Subcutaneous abdominal adipose tissue (tissue), 5 donors: ENCODE measurements around the gene PPP2CA.
"Not testable (repeated sequence)": the region's sequence is repeated elsewhere in the genome, so short reads cannot be mapped to it uniquely, and the experiment has no call there.

Source experiments
- H3K27ac ChIP-seq: one replicate; pipeline ENCODE4 v1.7.0; 2013; ENCODE audit warnings: low read depth, mild to moderate bottlenecking, inconsistent platforms, low read length, moderate library complexity
- H3K27me3 ChIP-seq, 5 donors: one replicate each; pipeline ENCODE4 v1.7.0; 2013; ENCODE audit warnings: low read length in 5 of 5, inconsistent platforms in 1 of 5; ENCODE audit not compliant: control insufficient read depth in 5 of 5, insufficient read depth in 4 of 5
- H3K36me3 ChIP-seq, 5 donors: one replicate each; pipeline ENCODE4 v1.7.0; 2013; ENCODE audit warnings: low read length in 5 of 5; ENCODE audit not compliant: control insufficient read depth in 5 of 5, insufficient read depth in 5 of 5
- H3K4me1 ChIP-seq, 5 donors: one replicate each; pipeline ENCODE4 v1.7.0; 2013; ENCODE audit warnings: low read length in 5 of 5, mild to moderate bottlenecking in 3 of 5, moderate library complexity in 1 of 5; ENCODE audit not compliant: control insufficient read depth in 5 of 5, insufficient read depth in 5 of 5
- H3K4me3 ChIP-seq, 5 donors: one replicate each; pipeline ENCODE4 v1.7.0; 2013; ENCODE audit warnings: low read length in 5 of 5, low read depth in 1 of 5
- H3K9ac ChIP-seq, 5 donors: one replicate each; pipeline ENCODE4 v1.7.0; 2013; ENCODE audit warnings: low read length in 5 of 5, mild to moderate bottlenecking in 4 of 5, moderate library complexity in 3 of 5
- H3K9me3 ChIP-seq, 5 donors: one replicate each; pipeline ENCODE4 v1.7.0; 2013; ENCODE audit warnings: low read length in 5 of 5; ENCODE audit not compliant: control insufficient read depth in 5 of 5
- donor health status: healthy.
- donor health status: healthy.
- donor health status: healthy.
- donor health status: healthy.
- donor health status: healthy.

The PPP2CA gene

DNA sequence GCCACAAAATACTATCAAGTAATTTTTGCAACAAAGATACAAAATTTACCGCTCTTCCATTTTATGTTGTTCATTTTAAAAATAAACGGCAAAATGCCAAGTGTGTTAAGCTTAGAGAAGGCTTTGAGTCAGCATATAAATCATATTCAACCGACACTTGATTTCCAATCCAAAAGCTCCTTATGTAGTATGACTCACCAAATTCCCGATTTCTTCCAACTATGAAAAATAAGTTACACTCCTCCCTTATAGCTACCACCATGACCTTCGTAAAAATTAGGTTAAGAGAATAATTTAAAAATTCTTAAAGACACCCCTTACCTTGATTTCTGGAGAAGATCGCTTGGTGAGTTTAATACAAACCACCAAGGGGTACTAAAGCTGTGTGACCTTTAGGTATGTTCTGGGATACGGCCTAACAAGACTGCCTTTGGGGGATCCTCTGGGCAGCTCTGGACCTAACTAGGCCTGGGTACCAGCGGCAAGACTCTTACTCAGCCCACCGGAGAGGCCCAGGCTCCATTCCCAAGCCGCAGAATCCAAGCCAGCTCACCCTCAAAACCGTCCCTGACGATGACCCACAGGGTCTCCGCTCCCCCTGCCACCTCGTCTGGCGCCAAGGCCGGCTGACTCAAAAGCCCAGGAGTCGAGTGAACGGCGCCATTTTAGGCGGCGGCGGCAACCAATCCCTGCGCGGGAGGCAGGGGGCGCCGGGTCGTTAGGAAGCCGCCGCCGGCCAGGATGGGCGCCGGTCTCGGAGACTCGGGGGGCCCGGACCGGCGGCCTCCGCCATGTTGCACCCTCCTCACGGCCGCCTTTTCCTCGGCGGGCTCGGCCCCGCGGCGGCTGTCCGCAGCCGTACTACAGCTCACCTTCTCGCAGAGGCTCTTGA lies 739 bp downstream of the PPP2CA start:
- no peaks in the 10 kb centered on the region for H3K9me3 ChIP-seq
- H3K4me1 ChIP-seq, result peaks cover 2 to 50% (median 42%) of the 10 kb centered on the region in 5 donors
- H3K36me3 ChIP-seq, result peaks cover 3 to 6% (median 4%) of the 10 kb centered on the region in 5 donors
- H3K27me3 ChIP-seq, result no peaks in the 10 kb centered on the region
- peak overlapping the region; percentile 100 for H3K27ac ChIP-seq
- peak overlapping the region; percentile 98 to 100 (median 100) for H3K9ac ChIP-seq
- H3K4me3 ChIP-seq, result peak overlapping the region; percentile 91 to 99 (median 95)

DNA sequence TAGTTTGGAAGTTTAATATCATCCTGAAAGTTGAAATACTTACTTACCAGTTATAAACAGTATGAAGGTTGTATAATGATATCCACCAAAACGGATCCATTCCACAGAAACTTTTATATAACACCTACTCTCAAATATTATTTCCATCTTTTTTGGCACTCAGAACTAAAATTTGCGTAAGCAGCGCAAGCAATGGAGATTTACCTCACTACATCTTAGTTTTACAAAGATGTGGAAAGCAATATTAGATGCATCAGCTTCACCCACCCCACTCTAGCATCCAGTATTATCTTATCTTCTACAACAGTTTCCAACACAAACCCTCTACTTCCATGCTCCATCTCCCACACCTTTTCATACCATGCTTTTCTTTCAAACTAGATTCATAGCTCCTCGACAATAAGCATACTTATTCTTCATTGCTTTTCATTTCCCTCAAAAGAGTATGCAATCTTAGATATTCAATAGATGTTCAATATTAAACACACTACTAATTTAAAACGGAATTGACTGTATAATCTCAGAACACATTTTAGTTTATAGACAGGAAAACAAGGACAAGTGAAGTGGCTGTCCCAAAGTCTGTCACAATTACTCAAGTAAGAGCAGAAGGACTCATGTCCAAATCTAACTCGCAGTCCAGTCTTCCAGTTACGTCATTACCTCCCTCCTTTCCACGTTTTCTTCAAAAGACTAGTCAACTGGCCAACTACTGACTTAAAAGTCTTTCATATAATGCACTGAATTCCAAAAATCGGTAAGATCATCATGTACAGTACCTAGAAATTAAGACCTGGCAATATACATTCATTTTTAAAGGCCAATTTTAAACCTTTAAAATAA lies 2.2 kb downstream of the PPP2CA start:
- Histone ChIP-seq H3K36me3 (peaks cover 3 to 6% (median 4%) of the 10 kb centered on the region in 5 donors), H3K4me1 (peaks cover 5 to 63% (median 54%) of the 10 kb centered on the region in 5 donors), H3K4me3 (peak overlapping the region; percentile 91 to 99 (median 95)), H3K27ac (peak overlapping the region; percentile 100), H3K9me3 (no peaks in the 10 kb centered on the region), H3K27me3 (no peaks in the 10 kb centered on the region), H3K9ac (peak overlapping the region; percentile 8 to 100 (median 99))

DNA sequence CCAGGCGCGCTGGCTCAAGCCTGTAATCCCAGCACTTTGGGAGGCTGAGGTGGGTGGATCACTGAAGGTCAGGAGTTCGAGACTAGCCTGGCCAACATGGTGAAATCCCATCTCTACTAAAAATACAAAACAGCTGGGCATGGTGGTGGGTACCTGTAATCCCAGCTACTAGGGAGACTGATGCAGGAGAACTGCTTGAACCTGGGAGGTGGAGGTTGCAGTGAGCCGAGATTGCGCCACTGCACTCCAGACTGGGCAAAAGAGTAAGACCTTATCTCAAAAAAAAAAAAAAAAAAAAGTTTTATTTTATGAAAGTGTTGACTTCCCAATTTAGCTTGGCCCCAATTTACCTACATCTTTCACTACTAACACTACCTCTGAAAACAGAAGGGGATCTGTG lies 4.2 kb downstream of the PPP2CA start:
- H3K4me3 ChIP-seq, H3K27me3 ChIP-seq, H3K36me3 ChIP-seq, H3K9me3 ChIP-seq, H3K27ac ChIP-seq: not testable (repeated sequence)
- H3K4me1 ChIP-seq, result peaks cover 5 to 59% (median 53%) of the 10 kb centered on the region in 5 donors
- peak overlapping the region in 1 of 5 donors; percentile 53 for H3K9ac ChIP-seq

DNA sequence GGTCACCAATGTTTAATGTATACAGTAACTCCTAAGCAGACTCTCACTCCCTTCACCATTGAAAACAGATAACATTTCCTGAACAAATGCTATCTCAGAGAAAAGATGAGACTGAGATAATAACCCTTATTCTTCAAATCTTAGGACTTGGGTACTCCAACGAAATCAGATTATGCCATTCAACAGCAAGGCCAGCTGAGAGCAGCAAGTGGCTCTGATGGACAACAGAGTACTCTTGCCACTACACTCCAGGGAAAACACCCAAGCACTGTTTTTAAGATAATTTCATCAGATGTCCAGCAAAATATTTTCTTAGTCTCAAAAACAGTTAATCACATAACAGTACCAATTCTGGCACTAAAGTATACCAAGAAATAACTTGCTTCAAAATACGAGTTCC lies 10.1 kb downstream of the PPP2CA start:
- Histone ChIP-seq H3K9ac (peak overlapping the region in 1 of 5 donors; percentile 8), H3K36me3 (peaks cover 2 to 5% (median 4%) of the 10 kb centered on the region in 5 donors), H3K27ac (no peak overlapping the region), H3K4me3 (no peak overlapping the region), H3K4me1 (peaks cover 3 to 28% (median 24%) of the 10 kb centered on the region in 5 donors), H3K9me3 (peaks cover 0 to 3% (median 0%) of the 10 kb centered on the region in 5 donors), H3K27me3 (no peaks in the 10 kb centered on the region)

DNA sequence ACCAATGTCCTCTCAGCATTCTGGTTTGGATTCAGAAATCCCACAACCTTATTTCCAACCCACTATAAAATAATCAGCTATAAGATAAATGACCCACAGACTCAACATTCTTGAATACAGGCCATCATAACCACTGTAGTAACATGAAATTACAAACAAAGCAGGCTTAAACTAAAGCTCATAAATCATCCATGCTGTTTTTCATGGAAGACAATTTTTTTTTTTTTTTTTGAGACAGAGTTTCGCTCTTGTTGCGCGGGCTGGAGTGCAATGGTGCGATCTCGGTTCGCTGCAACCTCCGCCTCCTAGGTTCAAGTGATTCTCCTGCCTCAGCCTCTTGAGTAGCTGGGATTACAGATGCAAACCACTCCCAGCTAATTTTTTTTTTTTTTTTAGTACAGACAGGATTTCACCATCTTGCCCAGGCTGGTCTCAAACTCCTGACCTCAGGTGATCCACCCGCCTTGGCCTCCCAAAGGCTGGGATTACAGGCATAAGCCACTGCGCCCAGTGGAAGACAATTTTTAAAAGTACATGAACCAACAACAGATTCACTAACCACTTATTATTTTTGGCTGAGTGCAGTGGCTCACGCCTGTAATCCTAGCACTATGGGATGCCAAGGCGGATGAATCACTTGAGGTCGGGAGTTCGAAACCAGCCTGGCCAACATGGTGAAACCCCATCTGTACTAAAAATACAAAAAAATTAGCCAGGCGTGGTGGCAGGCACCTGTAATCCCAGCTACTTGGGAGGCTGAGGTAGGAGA lies 14.4 kb downstream of the PPP2CA start:
- H3K27ac ChIP-seq, H3K27me3 ChIP-seq, H3K4me3 ChIP-seq, H3K9me3 ChIP-seq, H3K36me3 ChIP-seq, H3K9ac ChIP-seq: not testable (repeated sequence)
- H3K4me1 ChIP-seq, result peaks cover 0 to 25% (median 14%) of the 10 kb centered on the region in 5 donors

DNA sequence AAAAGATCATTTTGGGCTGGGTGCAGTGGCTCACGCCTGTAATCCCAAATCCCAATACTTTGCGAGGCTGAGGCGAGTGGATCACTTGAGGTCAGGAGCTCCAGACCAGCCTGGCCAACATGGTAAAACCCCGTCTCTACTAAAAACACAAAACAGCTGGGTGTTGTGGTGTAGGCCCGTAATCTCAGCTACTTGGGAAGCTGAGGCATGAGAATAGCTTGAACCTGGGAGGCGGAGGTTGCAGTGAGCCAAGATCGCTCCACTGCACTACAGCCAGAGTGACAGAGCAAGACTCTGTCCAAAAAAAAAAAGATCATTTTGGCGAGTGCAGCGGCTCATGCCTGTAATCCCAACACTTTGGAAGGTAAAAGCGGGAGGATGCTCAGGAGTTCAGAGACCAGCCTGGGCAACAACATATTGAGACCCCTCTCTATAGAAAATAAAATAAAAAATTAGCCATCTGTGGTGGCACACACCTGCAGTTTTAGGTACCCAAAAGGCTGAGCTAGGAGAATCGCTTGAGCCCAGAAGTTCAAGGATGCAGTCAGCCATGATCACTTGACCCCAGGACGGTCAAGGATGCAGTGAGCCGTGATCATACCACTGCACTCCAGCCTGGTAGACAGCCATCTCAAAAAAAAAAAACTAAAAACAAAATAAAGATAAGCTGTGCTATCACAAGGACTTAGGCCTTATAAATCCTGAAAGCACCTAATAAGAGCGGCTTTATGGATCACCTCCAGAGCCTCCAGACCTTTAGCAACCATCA lies 16.2 kb downstream of the PPP2CA start:
- Histone ChIP-seq H3K27me3 (no peaks in the 10 kb centered on the region), H3K9ac (no peak overlapping the region), H3K36me3 (peaks cover 0 to 6% (median 3%) of the 10 kb centered on the region in 5 donors), H3K4me1 (peaks cover 0 to 21% (median 8%) of the 10 kb centered on the region in 5 donors), H3K9me3 (peaks cover 0 to 3% (median 0%) of the 10 kb centered on the region in 5 donors), H3K4me3 (no peak overlapping the region), H3K27ac (no peak overlapping the region)

DNA sequence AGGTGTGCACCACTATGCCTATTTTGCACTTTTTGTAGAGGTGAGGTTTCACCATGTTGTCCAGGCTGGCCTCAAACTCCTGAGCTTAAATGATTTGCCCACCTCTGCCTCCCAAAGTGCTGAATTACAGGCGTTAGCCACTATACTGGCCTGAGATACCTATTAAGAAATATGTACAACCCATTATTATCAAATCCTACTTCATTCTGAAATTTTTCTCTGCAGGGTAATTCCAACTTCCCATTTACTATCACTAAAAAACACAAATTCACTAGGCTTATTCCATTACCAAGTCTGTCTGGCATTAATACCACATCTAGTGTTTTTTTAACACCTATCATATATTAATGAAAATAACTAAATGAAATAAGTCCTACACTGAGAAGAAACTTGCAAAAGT lies 18.2 kb downstream of the PPP2CA start:
- Histone ChIP-seq H3K4me3 (no peak overlapping the region), H3K27ac (no peak overlapping the region), H3K9me3 (no peaks in the 10 kb centered on the region), H3K36me3 (peaks cover 4 to 22% (median 17%) of the 10 kb centered on the region in 5 donors), H3K9ac (no peak overlapping the region), H3K4me1 (peaks cover 0 to 21% (median 8%) of the 10 kb centered on the region in 5 donors), H3K27me3 (no peaks in the 10 kb centered on the region)

DNA sequence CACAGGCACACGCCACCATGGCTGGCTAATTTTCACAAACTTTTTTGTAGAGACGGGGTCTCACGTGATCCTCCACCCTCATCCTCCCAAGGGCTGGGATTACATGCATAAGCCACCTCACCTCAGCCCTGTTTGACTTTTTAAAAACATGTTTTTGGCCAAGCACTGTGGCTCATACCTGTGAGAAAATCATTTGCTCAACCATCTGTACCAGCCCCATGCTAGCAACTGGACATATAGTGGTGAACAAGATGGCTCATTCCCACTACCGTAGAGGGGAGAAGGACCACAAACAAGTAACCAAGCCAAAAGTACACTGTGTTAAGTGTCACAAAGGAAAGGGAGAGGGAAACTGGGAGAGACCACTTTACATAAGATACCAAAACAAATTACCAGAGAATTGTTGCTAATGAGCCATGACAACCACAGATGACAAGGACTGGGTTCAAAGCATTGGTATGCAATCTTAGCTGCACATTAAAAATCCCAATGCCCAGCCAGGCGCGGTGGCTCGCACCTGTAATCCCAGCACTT lies 19.2 kb downstream of the PPP2CA start:
- no peak overlapping the region for H3K4me3 ChIP-seq
- H3K4me1 ChIP-seq, result peaks cover 0 to 16% (median 8%) of the 10 kb centered on the region in 5 donors
- no peaks in the 10 kb centered on the region for H3K9me3 ChIP-seq
- H3K27ac ChIP-seq, result no peak overlapping the region
- no peaks in the 10 kb centered on the region for H3K27me3 ChIP-seq
- H3K36me3 ChIP-seq, result peaks cover 12 to 29% (median 20%) of the 10 kb centered on the region in 5 donors
- no peak overlapping the region for H3K9ac ChIP-seq

DNA sequence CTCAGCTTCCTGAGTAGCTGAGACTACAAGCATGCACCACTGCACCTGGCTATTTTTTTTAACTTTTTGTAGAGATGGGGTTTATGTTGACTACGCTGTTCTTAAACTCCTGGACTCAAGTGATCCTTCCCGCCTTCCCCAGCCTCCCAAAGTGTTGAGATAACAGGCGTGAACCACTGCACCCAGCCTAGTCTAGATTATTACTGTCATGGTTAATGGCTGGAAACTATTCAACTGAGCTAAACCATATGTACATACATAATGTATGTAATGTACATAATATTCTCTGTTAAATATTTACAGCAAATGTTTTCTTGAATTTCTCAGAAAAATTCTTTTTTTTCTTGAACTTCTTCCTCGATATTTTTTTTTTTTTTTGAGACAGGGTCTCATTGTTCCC lies 21.3 kb downstream of the PPP2CA start:
- Histone ChIP-seq H3K9ac (no peak overlapping the region), H3K4me3 (no peak overlapping the region), H3K27me3 (no peaks in the 10 kb centered on the region), H3K36me3 (peaks cover 29 to 50% (median 41%) of the 10 kb centered on the region in 5 donors), H3K9me3 (no peaks in the 10 kb centered on the region), H3K27ac (no peak overlapping the region), H3K4me1 (peaks cover 0 to 8% (median 5%) of the 10 kb centered on the region in 5 donors)
